ENCODE results near the gene RHOH. TPM values are rescaled to one million over a fixed set of nuclear protein-coding genes. Genes with fewer than 3 reads are reported as not detected.
"Not testable (repeated sequence)": the region's sequence is repeated elsewhere in the genome, so short reads cannot be mapped to it uniquely, and the experiment has no call there.

Gene RHOH
- total and polyA plus RNA-seq, 9 of the 15 experiments (the other 6 are each of a cell fraction or from before 2014, with no cell fraction given) = 14.3 to 37.7 (median 23.2) TPM

GRCh38 chr4:40281913-40282312, 85.1 kb downstream of the RHOH start (continued):
- TF ChIP-seq MGA (IDR thresholded peaks at IDR 0.05) (no peak), SMC3 (conservative IDR thresholded peaks at IDR 0.05; ENCODE audit: insufficient read depth, low read depth, low read length) (no peak)

GRCh38 chr4:40282857-40283256, 86.0 kb downstream of the RHOH start:
- intact Hi-C loops (cut with micrococcal nuclease); FAIRE-seq; ATAC-seq; H2AFZ ChIP-seq (ENCODE audit: low read depth, low read length); H3K4me3 ChIP-seq; H3K4me2 ChIP-seq (ENCODE audit: insufficient read depth, low read length); H3K36me3 ChIP-seq (ENCODE audit: control insufficient read depth, insufficient read depth, low read length); DNase-seq (ENCODE audit: extremely low read depth in 1 of 4, low spot score in 3 of 4); H3K27me3 ChIP-seq (ENCODE audit: control insufficient read depth in 2 of 2, insufficient read depth in 2 of 2, low read length in 2 of 2); in situ Hi-C loops (cut with MboI); H3K9ac ChIP-seq (ENCODE audit: insufficient read depth in 1 of 2, low read depth in 2 of 2, low read length in 2 of 2); CTCF ChIA-PET (ENCODE audit: low intra/inter-chr PET ratio); H4K20me1 ChIP-seq (replicated peaks; ENCODE audit: control insufficient read depth, insufficient read depth, low read length); H3K4me1 ChIP-seq (replicated peaks in 1 of 2; ENCODE audit: control insufficient read depth in 2 of 2, insufficient read depth in 2 of 2, low read length in 2 of 2); H3K9me1 ChIP-seq (ENCODE audit: control insufficient read depth, insufficient read depth, low read length); BruUV-seq (replicated peaks); H3K9me3 ChIP-seq (replicated peaks; ENCODE audit: control insufficient read depth, insufficient read depth, low read depth, low read length); H3K79me2 ChIP-seq (ENCODE audit: control insufficient read depth, insufficient read depth, low read length); H3K27ac ChIP-seq (ENCODE audit: extremely low read depth, low read depth, low read length): not testable (repeated sequence)
- POLR2A ChIA-PET = interaction anchor here (0.6 to 0.7 kb wide), 2 partner anchors 17 to 1465 kb away, joined by 3 to 4 read pairs; no protein-coding TSS in a partner anchor
- WGBS (ENCODE audit: insufficient coverage, low coverage, missing lambda C conversion rate) = 75% methylated on average over 6 of the region's 7 CpGs

Data from K562 (cell line).